ENCODE results near the gene CPT1B. TPM values are rescaled to one million over a fixed set of nuclear protein-coding genes. Genes with fewer than 3 reads are reported as not detected.
A peak's percentile ranks its signal among the peaks of the same experiment; 100 is the strongest.

CPT1B gene
- polyA plus RNA-seq, 1 donor from 2014 or later, result 72.4 TPM

DNA sequence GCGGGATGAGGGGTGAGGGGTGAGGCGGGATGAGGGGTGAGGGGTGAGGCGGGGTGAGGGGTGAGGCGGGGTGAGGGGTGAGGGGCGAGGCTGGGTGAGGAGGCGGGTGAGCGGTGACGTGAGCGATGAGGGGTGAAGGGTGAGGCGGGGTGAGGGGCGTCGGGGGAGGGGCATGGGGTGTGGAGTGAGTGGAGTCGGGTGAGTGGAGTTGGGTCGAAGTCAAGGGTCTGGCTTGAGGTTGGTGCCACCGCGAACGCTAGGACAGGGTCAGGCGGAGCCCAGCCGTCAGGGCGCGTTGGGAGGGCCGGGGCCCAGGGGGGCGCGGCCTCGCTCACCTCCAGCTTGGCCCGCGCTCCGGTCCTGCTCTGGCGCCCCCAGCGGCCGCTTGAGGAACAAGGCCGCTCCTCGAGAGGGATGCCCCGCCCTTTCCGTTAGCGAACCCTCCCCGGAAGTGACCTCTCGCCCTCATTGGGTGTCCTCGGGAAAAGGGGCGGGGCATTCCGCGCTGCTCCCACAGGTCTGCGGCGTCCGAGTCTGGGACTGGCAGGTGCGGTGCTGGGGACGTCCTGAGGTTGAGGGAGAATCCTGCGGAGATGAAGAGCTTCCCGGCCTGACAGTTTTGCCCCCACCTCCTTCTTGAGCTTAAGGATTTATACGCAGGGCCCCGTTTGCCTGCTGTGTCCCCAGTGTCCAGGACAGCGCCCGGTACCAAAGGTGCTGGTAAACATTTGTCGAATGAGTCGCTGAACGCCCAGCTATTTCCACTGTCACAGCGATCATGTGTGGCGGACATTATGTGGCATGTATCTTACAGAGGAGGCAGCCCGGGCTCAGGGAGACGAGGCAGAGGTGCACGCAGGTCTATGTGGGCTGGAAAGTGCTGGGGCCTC lies 15.5 kb downstream of the CPT1B start, which contains the start of gene SYCE3:
Gene SYCE3 (minus strand): TSS at position 397 of the 890 bp plus-strand sequence. CDS start 6,514 bp downstream, outside the sequence.
- TF ChIP-seq POLR2AphosphoS5 (IDR thresholded peaks at IDR 0.05) (peak; percentile 86), TAF1 (IDR thresholded peaks at IDR 0.05; ENCODE audit: low read depth) (no peak), RAD21 (conservative IDR thresholded peaks at IDR 0.05) (peak; percentile 60), MXI1 (conservative IDR thresholded peaks at IDR 0.05; ENCODE audit: poor library complexity, severe bottlenecking) (peak; percentile 79), EP300 (conservative IDR thresholded peaks at IDR 0.05; ENCODE audit: poor library complexity, severe bottlenecking) (peak; percentile 47), SMC3 (conservative IDR thresholded peaks at IDR 0.05; ENCODE audit: poor library complexity) (peak; percentile 52), REST (IDR thresholded peaks at IDR 0.05; ENCODE audit: borderline replicate concordance) (no peak), EZH2 (IDR thresholded peaks at IDR 0.05; ENCODE audit: borderline replicate concordance, insufficient read depth, low read length, poor library complexity, severe bottlenecking) (no peak)
- TF ChIP-seq, protein P1, sequence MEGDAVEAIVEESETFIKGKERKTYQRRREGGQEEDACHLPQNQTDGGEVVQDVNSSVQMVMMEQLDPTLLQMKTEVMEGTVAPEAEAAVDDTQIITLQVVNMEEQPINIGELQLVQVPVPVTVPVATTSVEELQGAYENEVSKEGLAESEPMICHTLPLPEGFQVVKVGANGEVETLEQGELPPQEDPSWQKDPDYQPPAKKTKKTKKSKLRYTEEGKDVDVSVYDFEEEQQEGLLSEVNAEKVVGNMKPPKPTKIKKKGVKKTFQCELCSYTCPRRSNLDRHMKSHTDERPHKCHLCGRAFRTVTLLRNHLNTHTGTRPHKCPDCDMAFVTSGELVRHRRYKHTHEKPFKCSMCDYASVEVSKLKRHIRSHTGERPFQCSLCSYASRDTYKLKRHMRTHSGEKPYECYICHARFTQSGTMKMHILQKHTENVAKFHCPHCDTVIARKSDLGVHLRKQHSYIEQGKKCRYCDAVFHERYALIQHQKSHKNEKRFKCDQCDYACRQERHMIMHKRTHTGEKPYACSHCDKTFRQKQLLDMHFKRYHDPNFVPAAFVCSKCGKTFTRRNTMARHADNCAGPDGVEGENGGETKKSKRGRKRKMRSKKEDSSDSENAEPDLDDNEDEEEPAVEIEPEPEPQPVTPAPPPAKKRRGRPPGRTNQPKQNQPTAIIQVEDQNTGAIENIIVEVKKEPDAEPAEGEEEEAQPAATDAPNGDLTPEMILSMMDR (IDR thresholded peaks at IDR 0.05; ENCODE audit: poor library complexity, severe bottlenecking), result peak; percentile 98
- Histone ChIP-seq H3F3A (ENCODE audit: insufficient read depth, low read length, poor library complexity, severe bottlenecking) (no peaks in the 10 kb centered on the region), H3K9me3 (ENCODE audit: low read length) (no peaks in the 10 kb centered on the region), H3K4me2 (ENCODE audit: low read length) (peak within 1 kb of the TSS; percentile 72), H3K9me2 (ENCODE audit: insufficient read depth, low read length) (no peaks in the 10 kb centered on the region), H3K79me2 (replicated peaks; ENCODE audit: insufficient read depth, low read length) (no peaks in the 10 kb centered on the region), H3K4me3 (ENCODE audit: low read length) (peak within 1 kb of the TSS; percentile 70), H3K9ac (ENCODE audit: low read length) (peak within 1 kb of the TSS; percentile 74), H3K36me3 (ENCODE audit: insufficient read depth, low read length) (peaks cover 3% of the 10 kb centered on the region), H3K27me3 (ENCODE audit: insufficient read depth, low read depth, low read length) (no peaks in the 10 kb centered on the region), H4K20me1 (ENCODE audit: insufficient read depth) (no peaks in the 10 kb centered on the region), H3K27ac (ENCODE audit: low read length) (peak within 1 kb of the TSS; percentile 74), H2AFZ (ENCODE audit: low read depth, low read length) (peak within 1 kb of the TSS; percentile 32)

GRCh38 chr22:50561401-50562358 lies 16.5 kb downstream of the CPT1B start:
- no peaks in the 10 kb centered on the region for H3K27me3 ChIP-seq (ENCODE audit: insufficient read depth, low read depth, low read length)
- TF ChIP-seq, protein P1 (IDR thresholded peaks at IDR 0.05; ENCODE audit: poor library complexity, severe bottlenecking), result no peak
- no peak for TF ChIP-seq RAD21 (conservative IDR thresholded peaks at IDR 0.05)
- no peaks in the 10 kb centered on the region for H3K79me2 ChIP-seq (replicated peaks; ENCODE audit: insufficient read depth, low read length)
- no peak overlapping the region for H3K27ac ChIP-seq (ENCODE audit: low read length)
- H3K4me2 ChIP-seq (ENCODE audit: low read length), result no peak overlapping the region
- H4K20me1 ChIP-seq (ENCODE audit: insufficient read depth), result no peaks in the 10 kb centered on the region
- H3K9me2 ChIP-seq (ENCODE audit: insufficient read depth, low read length), result no peaks in the 10 kb centered on the region
- no peak overlapping the region for H3K4me3 ChIP-seq (ENCODE audit: low read length)
- no peak overlapping the region for H2AFZ ChIP-seq (ENCODE audit: low read depth, low read length)
- H3F3A ChIP-seq (ENCODE audit: insufficient read depth, low read length, poor library complexity, severe bottlenecking), result no peaks in the 10 kb centered on the region
- no peaks in the 10 kb centered on the region for H3K36me3 ChIP-seq (ENCODE audit: insufficient read depth, low read length)
- H3K9me3 ChIP-seq (ENCODE audit: low read length), result no peaks in the 10 kb centered on the region
- no peak overlapping the region for H3K9ac ChIP-seq (ENCODE audit: low read length)

All from neural cell (in vitro differentiated cells).